ENCODE measurements around the gene FOLR3. TPM values are rescaled to one million over a fixed set of nuclear protein-coding genes. Genes with fewer than 3 reads are reported as not detected.

Gene FOLR3
- polyA plus RNA-seq, 1 donor (not counting 4 experiments of a cell fraction or from before 2014, with no cell fraction given): 21.0 TPM

DNA sequence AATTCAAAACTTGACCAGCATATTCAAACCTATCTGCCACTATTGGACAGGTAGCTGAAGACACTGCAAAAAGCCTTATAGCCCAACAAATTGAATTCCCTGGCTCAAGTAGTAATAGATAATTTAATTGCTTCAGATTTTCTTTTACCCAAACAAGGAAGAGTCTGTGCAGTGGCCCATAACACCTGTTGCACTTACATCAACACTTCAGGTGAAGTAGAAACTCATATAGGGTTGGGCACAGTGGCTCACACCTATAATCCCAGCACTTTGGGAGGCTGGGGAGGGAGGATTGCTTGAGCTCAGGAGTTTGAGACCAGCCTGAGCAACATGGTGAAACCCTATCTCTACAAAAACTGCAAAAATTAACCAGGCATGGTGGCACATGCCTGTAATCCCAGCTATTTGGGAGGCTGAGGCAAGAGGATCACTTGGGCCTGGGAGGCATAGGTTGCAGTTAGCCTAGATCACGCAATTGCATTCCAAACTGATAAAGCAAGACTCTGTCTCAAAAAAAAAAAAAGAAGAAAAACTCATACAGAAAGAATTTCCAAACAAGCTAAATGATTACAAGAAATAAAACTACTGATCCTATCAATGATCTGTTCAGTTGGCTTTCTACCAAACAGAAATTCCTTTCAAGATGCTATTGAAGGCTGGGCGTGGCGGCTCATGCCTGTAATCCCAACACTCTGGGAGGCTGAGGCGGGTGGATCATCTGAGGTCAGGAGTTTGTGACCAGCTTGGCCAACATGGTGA is 9.5 kb downstream of the FOLR3 start:
- Histone ChIP-seq H3K79me2 (ENCODE audit: control insufficient read depth, insufficient read depth, low read length) (peaks cover 2% of the 10 kb centered on the region), H3K9ac (ENCODE audit: control insufficient read depth, extremely low read depth, insufficient read depth, low read length) (peak overlapping the region; percentile 7), H3K4me3 (ENCODE audit: control insufficient read depth in 2 of 3, extremely low read depth in 1 of 3, insufficient read depth in 2 of 3, low read depth in 1 of 3, low read length in 3 of 3) (no peak overlapping the region), H3K27me3 (ENCODE audit: control insufficient read depth, extremely low read depth, insufficient read depth, low read length) (no peaks in the 10 kb centered on the region), H2AFZ (ENCODE audit: control insufficient read depth, low read length) (no peak overlapping the region), H3K9me1 (ENCODE audit: control insufficient read depth, extremely low read depth, insufficient read depth, low read length) (no peaks in the 10 kb centered on the region), H3K9me3 (ENCODE audit: control insufficient read depth, low read depth, low read length) (no peaks in the 10 kb centered on the region), H3K4me2 (ENCODE audit: control insufficient read depth, extremely low read depth, insufficient read depth, low read depth, low read length) (peak overlapping the region; percentile 12), H4K20me1 (ENCODE audit: control insufficient read depth, extremely low read depth, insufficient read depth, low read length) (no peaks in the 10 kb centered on the region), H3K36me3 (ENCODE audit: control insufficient read depth in 2 of 2, extremely low read depth in 1 of 2, insufficient read depth in 2 of 2, low read length in 2 of 2) (peaks cover 9 to 17% of the 10 kb centered on the region in 2 experiments), H3K4me1 (ENCODE audit: control insufficient read depth, extremely low read depth, insufficient read depth, low read length) (peaks cover 43% of the 10 kb centered on the region), H3K27ac (ENCODE audit: control insufficient read depth, insufficient read depth, low read length) (peak overlapping the region; percentile 60)
- peak; percentile 55 for FAIRE-seq
- no peak for TF ChIP-seq EZH2 (IDR thresholded peaks at IDR 0.05; ENCODE audit: low read length)
- TF ChIP-seq, protein P1, sequence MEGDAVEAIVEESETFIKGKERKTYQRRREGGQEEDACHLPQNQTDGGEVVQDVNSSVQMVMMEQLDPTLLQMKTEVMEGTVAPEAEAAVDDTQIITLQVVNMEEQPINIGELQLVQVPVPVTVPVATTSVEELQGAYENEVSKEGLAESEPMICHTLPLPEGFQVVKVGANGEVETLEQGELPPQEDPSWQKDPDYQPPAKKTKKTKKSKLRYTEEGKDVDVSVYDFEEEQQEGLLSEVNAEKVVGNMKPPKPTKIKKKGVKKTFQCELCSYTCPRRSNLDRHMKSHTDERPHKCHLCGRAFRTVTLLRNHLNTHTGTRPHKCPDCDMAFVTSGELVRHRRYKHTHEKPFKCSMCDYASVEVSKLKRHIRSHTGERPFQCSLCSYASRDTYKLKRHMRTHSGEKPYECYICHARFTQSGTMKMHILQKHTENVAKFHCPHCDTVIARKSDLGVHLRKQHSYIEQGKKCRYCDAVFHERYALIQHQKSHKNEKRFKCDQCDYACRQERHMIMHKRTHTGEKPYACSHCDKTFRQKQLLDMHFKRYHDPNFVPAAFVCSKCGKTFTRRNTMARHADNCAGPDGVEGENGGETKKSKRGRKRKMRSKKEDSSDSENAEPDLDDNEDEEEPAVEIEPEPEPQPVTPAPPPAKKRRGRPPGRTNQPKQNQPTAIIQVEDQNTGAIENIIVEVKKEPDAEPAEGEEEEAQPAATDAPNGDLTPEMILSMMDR (optimal IDR thresholded peaks at IDR 0.05 in 1 of 3, IDR thresholded peaks at IDR 0.05 in 1 of 3, conservative IDR thresholded peaks at IDR 0.05 in 1 of 3; ENCODE audit: extremely low read depth in 1 of 3, insufficient read depth in 2 of 3, low read length in 3 of 3): no peak
- DNase-seq (ENCODE audit: low read depth, low spot score): peak; percentile 77
- dilution Hi-C loops (cut with MboI; ENCODE audit: extremely low pct_ligation_motif_present, low sequenced_read_pairs): no loop called here

DNA sequence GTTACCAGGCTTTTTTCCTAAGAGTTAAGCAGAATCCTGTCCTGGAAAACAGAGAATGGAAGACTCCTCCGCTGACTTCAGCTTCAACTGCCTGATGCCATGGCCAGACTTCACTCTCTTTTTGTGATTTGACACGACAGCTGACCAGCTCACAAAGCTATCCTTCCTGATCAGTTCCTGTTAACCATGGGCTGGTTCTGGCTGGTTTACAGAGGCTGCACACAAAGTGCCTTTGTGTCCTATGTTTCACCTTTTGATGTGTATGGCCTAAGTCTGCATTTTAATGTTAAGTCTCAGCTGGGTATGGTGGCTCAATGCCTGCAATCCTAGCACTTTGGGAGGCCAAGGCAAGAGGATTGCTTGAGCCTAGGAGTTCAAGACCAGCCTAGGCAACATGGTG is 11.1 kb downstream of the FOLR3 start:
- Histone ChIP-seq H2AFZ (ENCODE audit: control insufficient read depth, low read length) (no peak overlapping the region), H3K36me3 (ENCODE audit: control insufficient read depth in 2 of 2, extremely low read depth in 1 of 2, insufficient read depth in 2 of 2, low read length in 2 of 2) (peaks cover 8 to 17% of the 10 kb centered on the region in 2 experiments), H3K4me3 (ENCODE audit: control insufficient read depth in 2 of 3, extremely low read depth in 1 of 3, insufficient read depth in 2 of 3, low read depth in 1 of 3, low read length in 3 of 3) (no peak overlapping the region), H3K9me3 (ENCODE audit: control insufficient read depth, low read depth, low read length) (no peaks in the 10 kb centered on the region), H3K27me3 (ENCODE audit: control insufficient read depth, extremely low read depth, insufficient read depth, low read length) (no peaks in the 10 kb centered on the region), H3K4me1 (ENCODE audit: control insufficient read depth, extremely low read depth, insufficient read depth, low read length) (peaks cover 30% of the 10 kb centered on the region), H3K9ac (ENCODE audit: control insufficient read depth, extremely low read depth, insufficient read depth, low read length) (no peak overlapping the region), H3K27ac (ENCODE audit: control insufficient read depth, insufficient read depth, low read length) (no peak overlapping the region), H3K9me1 (ENCODE audit: control insufficient read depth, extremely low read depth, insufficient read depth, low read length) (no peaks in the 10 kb centered on the region), H3K79me2 (ENCODE audit: control insufficient read depth, insufficient read depth, low read length) (peaks cover 10% of the 10 kb centered on the region), H4K20me1 (ENCODE audit: control insufficient read depth, extremely low read depth, insufficient read depth, low read length) (no peaks in the 10 kb centered on the region), H3K4me2 (ENCODE audit: control insufficient read depth, extremely low read depth, insufficient read depth, low read depth, low read length) (no peak overlapping the region)
- FAIRE-seq (no peak), DNase-seq (ENCODE audit: low read depth, low spot score) (no peak)
- TF ChIP-seq, protein P1 (optimal IDR thresholded peaks at IDR 0.05 in 1 of 3, IDR thresholded peaks at IDR 0.05 in 1 of 3, conservative IDR thresholded peaks at IDR 0.05 in 1 of 3; ENCODE audit: extremely low read depth in 1 of 3, insufficient read depth in 2 of 3, low read length in 3 of 3): no peak
- TF ChIP-seq EZH2 (IDR thresholded peaks at IDR 0.05; ENCODE audit: low read length): no peak
- dilution Hi-C loops (cut with MboI; ENCODE audit: extremely low pct_ligation_motif_present, low sequenced_read_pairs): no loop called here

All from keratinocyte (primary cell).